ENCODE data around the gene ADGRB3. TPM values are rescaled to one million over a fixed set of nuclear protein-coding genes. Genes with fewer than 3 reads are reported as not detected.

Gene ADGRB3
- total and polyA plus RNA-seq, 2 donors (not counting 3 experiments of a cell fraction or from before 2014, with no cell fraction given) = not detected

GRCh38 chr6:69422475-69422874 is 787.4 kb downstream of the ADGRB3 start:
- Histone ChIP-seq H4K20me1 (replicated peaks; ENCODE audit: control insufficient read depth, extremely low read depth, insufficient read depth, low read length) (no peaks in the 10 kb centered on the region), H3K4me2 (ENCODE audit: insufficient read depth, low read length) (no peak overlapping the region), H3K79me2 (ENCODE audit: control insufficient read depth, insufficient read depth, low read length) (no peaks in the 10 kb centered on the region), H3K9ac (replicated peaks; ENCODE audit: extremely low read depth, insufficient read depth, low read length) (no peak overlapping the region), H3K36me3 (ENCODE audit: control insufficient read depth in 2 of 2, extremely low read depth in 1 of 2, insufficient read depth in 2 of 2, low read length in 2 of 2) (no peaks in the 10 kb centered on the region), H3K9me3 (replicated peaks; ENCODE audit: control insufficient read depth, insufficient read depth, low read length) (no peaks in the 10 kb centered on the region), H3K27ac (ENCODE audit: insufficient read depth, low read depth, low read length) (no peak overlapping the region), H3K9me1 (replicated peaks; ENCODE audit: control insufficient read depth, extremely low read depth, insufficient read depth, low read length) (no peaks in the 10 kb centered on the region), H3K27me3 (ENCODE audit: control insufficient read depth in 2 of 2, insufficient read depth in 2 of 2, low read length in 2 of 2) (no peaks in the 10 kb centered on the region), H2AFZ (ENCODE audit: low read depth, low read length) (no peak overlapping the region), H3K4me3 (replicated peaks in 1 of 3; ENCODE audit: insufficient read depth in 1 of 3, low read depth in 1 of 3, low read length in 3 of 3) (no peak overlapping the region), H3K4me1 (ENCODE audit: control insufficient read depth, extremely low read depth, insufficient read depth, low read length) (no peaks in the 10 kb centered on the region)
- BruUV-seq (replicated peaks) = no TSS peak
- intact Hi-C loops (cut with micrococcal nuclease) = no loop called here
- DNase-seq (ENCODE audit: low read depth, low spot score) (no peak), FAIRE-seq (no peak)
- CTCF ChIA-PET = no interaction called here
- TF ChIP-seq CTCF (IDR thresholded peaks at IDR 0.05; ENCODE audit: extremely low read depth in 1 of 2, insufficient read depth in 1 of 2, low read depth in 1 of 2, low read length in 2 of 2) = no peak
- TF ChIP-seq FOS (IDR thresholded peaks at IDR 0.05; ENCODE audit: borderline replicate concordance, insufficient read depth, low read length) = no peak
- TF ChIP-seq POLR2A (IDR thresholded peaks at IDR 0.05; ENCODE audit: low read depth, low read length) = no peak
- TF ChIP-seq JUN (IDR thresholded peaks at IDR 0.05; ENCODE audit: borderline replicate concordance, insufficient read depth, insufficient read length, low read depth) = no peak
- TF ChIP-seq POLR2AphosphoS5 (IDR thresholded peaks at IDR 0.05; ENCODE audit: insufficient read depth, low read depth, low read length) = no peak
- TF ChIP-seq MAX (IDR thresholded peaks at IDR 0.05; ENCODE audit: insufficient read depth, insufficient read length) = no peak
- no peak for TF ChIP-seq EZH2 (IDR thresholded peaks at IDR 0.05; ENCODE audit: borderline replicate concordance, low read depth, low read length, severe bottlenecking)
- TF ChIP-seq MYC (IDR thresholded peaks at IDR 0.05; ENCODE audit: low read depth, low read length) = no peak
- TF ChIP-seq GATA2 (IDR thresholded peaks at IDR 0.05; ENCODE audit: insufficient read depth, insufficient read length, low read depth, low read length) = no peak
- dilution Hi-C loops (cut with MboI; ENCODE audit: extremely low pct_ligation_motif_present, low sequenced_read_pairs) = no loop called here
- POLR2A ChIA-PET = no interaction called here
